Fibroblast of skin of right biceps (primary cell): Measurements from ENCODE around the gene PFDN2.

Experiments
- DNase-seq: peaks from one replicate; pipeline ENCODE4 v3.0.0-alpha.2; 2013

PFDN2 gene

GRCh38 chr1:161117759-161118581 is at the start of gene PFDN2, which contains the start of gene NIT1:
TSS of gene PFDN2 (minus strand) at chr1:161118037. CDS start at chr1:161118026, 11 bp downstream.
TSS of gene NIT1 (plus strand) at chr1:161118105. CDS start at chr1:161118177, 72 bp downstream.
- peak; percentile 81 for DNase-seq

- no peak for DNase-seq
Observed at GRCh38 chr1:161166669-161167548, 49.1 kb upstream of the PFDN2 start.

- peak; percentile 97 for DNase-seq
Observed at GRCh38 chr1:161165742-161166668, 48.2 kb upstream of the PFDN2 start, which contains the start of gene PPOX. TSS of gene PPOX (plus strand) at chr1:161166426. CDS start at chr1:161166848, 422 bp downstream.

- no peak for DNase-seq
Observed at GRCh38 chr1:161164901-161165610, 47.2 kb upstream of the PFDN2 start.

- no peak for DNase-seq
Observed at GRCh38 chr1:161163793-161164192, 46.0 kb upstream of the PFDN2 start.

GRCh38 chr1:161162806-161163205 is 45.0 kb upstream of the PFDN2 start:
- DNase-seq, result no peak

GRCh38 chr1:161162052-161162451 is 44.2 kb upstream of the PFDN2 start:
- DNase-seq, result no peak

GRCh38 chr1:161161652-161162051 is 43.8 kb upstream of the PFDN2 start:
- no peak for DNase-seq

- no peak for DNase-seq
Observed at GRCh38 chr1:161160671-161161145, 42.9 kb upstream of the PFDN2 start.

GRCh38 chr1:161159913-161160243 is 42.0 kb upstream of the PFDN2 start:
- no peak for DNase-seq

GRCh38 chr1:161159087-161159912 is 41.5 kb upstream of the PFDN2 start, which contains the start of gene USP21:
TSS of gene USP21 (plus strand) at chr1:161159500. CDS start at chr1:161160641, 1,141 bp downstream.
- peak; percentile 90 for DNase-seq

GRCh38 chr1:161158316-161159010 is 40.6 kb upstream of the PFDN2 start:
- DNase-seq, result no peak

- DNase-seq, result no peak
Observed at GRCh38 chr1:161157867-161158266, 40.0 kb upstream of the PFDN2 start.

- DNase-seq, result peak; percentile 90
Observed at GRCh38 chr1:161153682-161154337, 36.0 kb upstream of the PFDN2 start, which contains the start of gene UFC1. TSS of gene UFC1 (plus strand) at chr1:161153978. CDS start at chr1:161153998, 20 bp downstream.

- DNase-seq, result no peak
Observed at GRCh38 chr1:161153176-161153575, 35.3 kb upstream of the PFDN2 start.

- no peak for DNase-seq
Observed at GRCh38 chr1:161145832-161146231, 28.0 kb upstream of the PFDN2 start.

- no peak for DNase-seq
Observed at GRCh38 chr1:161140755-161141400, 23.0 kb upstream of the PFDN2 start.

- DNase-seq, result peak; percentile 42
Observed at GRCh38 chr1:161139766-161140165, 21.9 kb upstream of the PFDN2 start.

- DNase-seq, result no peak
Observed at GRCh38 chr1:161138431-161138830, 20.6 kb upstream of the PFDN2 start.
